K562 (cell line): ENCODE measurements around the gene TMEM191C. TPM values are rescaled to one million over a fixed set of nuclear protein-coding genes. Genes with fewer than 3 reads are reported as not detected.

ENCODE experiments used
- ATAC-seq: fragments of 200-7000 bp; cut with Tn5 transposase; 3 replicates; pipeline ENCODE4 v1.9.1; 2020; ENCODE audit warnings: moderate library complexity
- BruUV-seq: library from RNA; stranded (reverse); fragments of 400-500 nt; replicated peaks from 2 replicates; lab custom pipeline; 2021; lab: Mats Ljungman, UMichigan
- CTCF ChIA-PET: fragments of 300-600 bp; formaldehyde crosslinking; extraction: SDS; loops from one replicate; lab custom pipeline; 2021; ENCODE audit warnings: low intra/inter-chr PET ratio; lab: Yijun Ruan, JAX
- POLR2A ChIA-PET: fragments of 300-600, 350-650 bp; sonication (Branson Sonifier 250); formaldehyde crosslinking; extraction: SDS; loops from one replicate; lab custom pipeline; 2021; ENCODE audit warnings: antibody characterized with exemption, inconsistent platforms; lab: Yijun Ruan, JAX
- DNase-seq, 4 experiments: peaks; one replicate each; pipeline versions ENCODE4 v3.0.0 to v3.0.0-alpha.2; 2011 to 2018; ENCODE audit warnings: low spot score in 3 of 4, mixed read lengths in 3 of 4; ENCODE audit errors: extremely low read depth in 1 of 4
- FAIRE-seq: peaks from 2 replicates; lab custom pipeline; 2011; peaks lifted over from hg19 to GRCh38; lab: Jason Lieb, UNC
- H2AFZ ChIP-seq: 2 replicates; pipeline ENCODE4 v1.6.0; 2011; ENCODE audit warnings: low read depth, low read length, control low read depth, inconsistent platforms
- H3K27ac ChIP-seq: fragments of 200-600 bp; 3 replicates; pipeline ENCODE4 v1.8.0; 2011; ENCODE audit warnings: low read depth, mild to moderate bottlenecking, control low read depth, inconsistent platforms, low read length, moderate library complexity, mixed read lengths; ENCODE audit errors: extremely low read depth
- H3K27me3 ChIP-seq, 2 experiments: fragments of 300-600 bp in 1 of 2; 2 replicates in 1 of 2; 3 replicates in 1 of 2; pipeline versions ENCODE4 v1.6.0 to v1.8.0; 2011; ENCODE audit warnings: inconsistent platforms in 2 of 2, low read length in 2 of 2, mild to moderate bottlenecking in 1 of 2, mixed read lengths in 1 of 2, moderate library complexity in 1 of 2; ENCODE audit not compliant: control insufficient read depth in 2 of 2, insufficient read depth in 2 of 2
- H3K36me3 ChIP-seq: fragments of 300-600 bp; 3 replicates; pipeline ENCODE4 v1.8.0; 2011; ENCODE audit warnings: mild to moderate bottlenecking, low read length, inconsistent platforms; ENCODE audit not compliant: control insufficient read depth, insufficient read depth
- H3K4me1 ChIP-seq, 2 experiments: fragments of 200-600 bp in 1 of 2; replicated peaks in 1 of 2; 2 replicates in 1 of 2; 3 replicates in 1 of 2; pipeline versions ENCODE4 v1.5.1 to v1.8.0; 2011; ENCODE audit warnings: inconsistent platforms in 2 of 2, low read length in 2 of 2, mild to moderate bottlenecking in 1 of 2, mixed read lengths in 1 of 2, moderate library complexity in 1 of 2; ENCODE audit not compliant: control insufficient read depth in 2 of 2, insufficient read depth in 2 of 2
- H3K4me2 ChIP-seq: 2 replicates; pipeline ENCODE4 v1.6.1; 2011; ENCODE audit warnings: low read length, control low read depth, inconsistent platforms, mixed read lengths; ENCODE audit not compliant: insufficient read depth
- H3K4me3 ChIP-seq: fragments of 200-600 bp; sonication (generic), shearing (Covaris generic); 2 replicates; pipeline ENCODE4 v1.5.1; 2016; ENCODE audit warnings: control low read depth, inconsistent platforms
- H3K79me2 ChIP-seq: fragments of 200-600 bp; 3 replicates; pipeline ENCODE4 v1.8.0; 2011; ENCODE audit warnings: low read length, inconsistent platforms; ENCODE audit not compliant: control insufficient read depth, insufficient read depth
- H3K9ac ChIP-seq, 2 experiments: 2 replicates each; pipeline versions ENCODE4 v1.6.0 to v1.6.1; 2011; ENCODE audit warnings: low read depth in 2 of 2, low read length in 2 of 2, control low read depth in 1 of 2, inconsistent platforms in 1 of 2, mild to moderate bottlenecking in 1 of 2, mixed read lengths in 1 of 2; ENCODE audit not compliant: insufficient read depth in 1 of 2
- H3K9me1 ChIP-seq: one replicate; pipeline ENCODE4 v1.6.0; 2011; ENCODE audit warnings: inconsistent platforms, mild to moderate bottlenecking, low read length, moderate library complexity; ENCODE audit not compliant: control insufficient read depth, insufficient read depth
- H3K9me3 ChIP-seq: replicated peaks from 2 replicates; pipeline ENCODE4 v1.5.1; 2011; ENCODE audit warnings: low read depth, low read length, inconsistent platforms; ENCODE audit not compliant: control insufficient read depth, insufficient read depth
- H4K20me1 ChIP-seq: replicated peaks from 2 replicates; pipeline ENCODE4 v1.6.1; 2011; ENCODE audit warnings: low read length, inconsistent platforms, mixed read lengths; ENCODE audit not compliant: control insufficient read depth, insufficient read depth
- ELF2 ChIP-seq: fragments of 250-450 bp; sonication (Bioruptor Pico); IDR thresholded peaks from 2 replicates; pipeline ENCODE4 v1.5.0; 2021; ENCODE audit warnings: mild to moderate bottlenecking
- HEY1 ChIP-seq: fragments of 250-450 bp; sonication (Bioruptor Pico); IDR thresholded peaks from 2 replicates; pipeline ENCODE4 v1.5.0; 2020; ENCODE audit warnings: mild to moderate bottlenecking, moderate library complexity, borderline replicate concordance
- JUN ChIP-seq, 2 experiments: sonication (generic) in 1 of 2; formaldehyde crosslinking in 1 of 2; IDR thresholded peaks; 2 replicates each; pipeline versions ENCODE4 v1.6.1 to v1.8.0; 2012 to 2022; ENCODE audit warnings: borderline replicate concordance in 2 of 2, mild to moderate bottlenecking in 2 of 2, improper control_type of control experiment in 1 of 2, low read depth in 1 of 2, low read length in 1 of 2, missing genetic modification reagents in 1 of 2
- NFYB ChIP-seq: IDR thresholded peaks from 2 replicates; pipeline ENCODE4 v1.6.1; 2011; ENCODE audit warnings: mild to moderate bottlenecking, moderate library complexity; ENCODE audit not compliant: insufficient read length; ENCODE audit errors: extremely low read depth
- TAF15 ChIP-seq: fragments of 200-400 bp; formaldehyde crosslinking; IDR thresholded peaks from 2 replicates; pipeline ENCODE4 v1.6.1; 2017; ENCODE audit warnings: mild to moderate bottlenecking, low read depth, low read length, moderate library complexity
- ZNF445 ChIP-seq: fragments of 250-450 bp; sonication (Bioruptor Pico); IDR thresholded peaks from 2 replicates; pipeline ENCODE4 v1.4.0; 2020; ENCODE audit warnings: low read depth, mild to moderate bottlenecking, moderate library complexity
- WGBS: fragments of 100-300 bp; shearing (Covaris generic); methylation state at CpG from one replicate; pipeline ENCODE4 v1.1.6; 2016; ENCODE audit warnings: low coverage, mixed read lengths; ENCODE audit not compliant: insufficient coverage; ENCODE audit errors: missing lambda C conversion rate; 5-methylcytosine and 5-hydroxymethylcytosine counted together
- in situ Hi-C: fragments of 300-500 bp; cut with MboI; formaldehyde crosslinking; loops from 4 replicates; pipeline ENCODE4 v1.15.0; 2018; ENCODE audit warnings: inconsistent platforms, mixed read lengths
- intact Hi-C: fragments of 100-400 bp; cut with micrococcal nuclease; formaldehyde crosslinking; loops from 2 replicates; pipeline ENCODE4 v1.14.2; 2022
- polyA plus RNA-seq, 8 experiments: library from polyadenylated mRNA; depleted of rRNA in 4 of 8; stranded (reverse) in 5 of 8; unstranded in 3 of 8; fragments of >200 nt; fragmentation: Nextera tagmentation in 2 of 8; fragmentation: Illumina TruSeq in 1 of 8; extraction: Ambion mirVana in 2 of 8; extraction: Trizol in 1 of 8; gene quantifications; 2 replicates each; pipeline versions ENCODE4 v1.2.1 to v1.2.3, GENCODE V29; 2011 to 2014; ENCODE audit warnings: inconsistent platforms in 1 of 8, missing spikeins in 1 of 8
- total RNA-seq, 7 experiments: library from RNA; depleted of rRNA in 6 of 7; stranded (reverse); fragments of >200 nt in 6 of 7; fragmentation: Illumina TruSeq in 2 of 7; extraction: Trizol in 2 of 7; gene quantifications; 2 replicates each; pipeline versions ENCODE4 v1.2.1 to v1.2.3, GENCODE V29; 2011 to 2021; ENCODE audit warnings: low replicate concordance in 1 of 7
- TF ChIP-seq, protein P1 (sequence below): fragments of 450-650 bp; IDR thresholded peaks from 2 replicates; pipeline ENCODE4 v1.6.1; 2016
- TF ChIP-seq, protein P2 (sequence below): IDR thresholded peaks from 3 replicates; pipeline ENCODE4 v1.6.1; 2011; ENCODE audit warnings: borderline replicate concordance, mild to moderate bottlenecking; ENCODE audit not compliant: insufficient read length, insufficient read depth
- TF ChIP-seq, protein P3 (sequence below): fragments of 450-650 bp; formaldehyde crosslinking; IDR thresholded peaks from 2 replicates; pipeline ENCODE4 v1.4.0; 2020; ENCODE audit warnings: mild to moderate bottlenecking, moderate library complexity
- TF ChIP-seq, protein P4 (sequence below), 3 experiments: fragments of 200-800 bp in 1 of 3; fragments of 250-450 bp in 1 of 3; fragments of 450-650 bp in 1 of 3; sonication (Bioruptor Pico) in 1 of 3; sonication (Bioruptor generic) in 1 of 3; formaldehyde crosslinking in 1 of 3; IDR thresholded peaks; 2 replicates each; pipeline versions ENCODE4 v1.6.1 to v1.8.0; 2016 to 2022; ENCODE audit warnings: mild to moderate bottlenecking in 2 of 3, missing genetic modification characterization in 2 of 3, missing compliant biosample characterization in 1 of 3, moderate library complexity in 1 of 3
- TF ChIP-seq, protein P5 (sequence below): fragments of 450-650 bp; formaldehyde crosslinking; IDR thresholded peaks from 2 replicates; pipeline ENCODE4 v1.4.0; 2020; ENCODE audit warnings: mild to moderate bottlenecking

TMEM191C gene
- total and polyA plus RNA-seq, 9 of the 15 experiments (the other 6 are each of a cell fraction or from before 2014, with no cell fraction given), result 0.15 to 7.1 (median 1.1) TPM

DNA sequence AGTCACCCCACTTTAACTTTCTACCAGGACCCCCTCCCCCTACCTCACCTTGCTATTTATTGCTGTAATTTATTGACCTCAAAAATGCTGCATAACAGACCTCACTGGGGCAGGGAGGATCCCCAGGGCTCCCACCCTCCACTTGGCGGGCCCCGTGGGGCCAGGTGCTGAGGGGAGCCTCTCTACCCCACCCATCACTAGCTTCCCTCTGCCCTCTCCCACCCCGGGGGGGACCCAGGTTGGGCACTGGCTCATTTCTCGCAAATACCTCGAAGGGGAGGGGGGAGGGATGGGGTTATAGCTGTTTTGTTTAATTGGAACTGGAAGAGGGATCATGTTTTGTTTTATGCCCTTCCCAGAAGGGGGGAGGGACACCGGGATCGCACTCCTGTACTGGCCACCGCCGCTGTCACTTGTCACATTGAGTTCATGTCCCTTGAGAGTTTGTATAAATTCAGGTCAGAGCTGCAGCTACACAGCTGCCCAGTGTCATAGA lies 16.3 kb upstream of the TMEM191C start:
- Histone ChIP-seq H3K9me1 (peaks cover 23% of the 10 kb centered on the region), H3K4me2 (no peak overlapping the region), H3K4me3 (no peak overlapping the region), H3K27me3 (no peaks in the 10 kb centered on the region), H2AFZ (no peak overlapping the region), H3K36me3 (peaks cover 45% of the 10 kb centered on the region), H4K20me1 (peaks cover 54% of the 10 kb centered on the region; the same call in 1 of the 2 replicates), H3K9ac (peak overlapping the region in 1 of 2 experiments; percentile 73; a peak in 2 of 4 replicates), H3K27ac (no peak overlapping the region), H3K9me3 (no peaks in the 10 kb centered on the region), H3K79me2 (peaks cover 22% of the 10 kb centered on the region; the same call in 2 of the 3 replicates), H3K4me1 (peaks cover 0 to 59% of the 10 kb centered on the region in 2 experiments; a peak in 3 of 5 replicates)
- no TSS peak for BruUV-seq
- DNase-seq (no peak), FAIRE-seq (peak; percentile 6), ATAC-seq (no peak)
- ChIA-PET CTCF (no interaction called here), POLR2A (interaction anchor here (0.5 kb wide), 1 partner anchor 1747 kb away, joined by 3 read pairs; no protein-coding TSS in a partner anchor)
- in situ Hi-C loops (loop anchor here (5.0 to 10.0 kb wide), 4 partner anchors 39 to 176 kb away; no protein-coding TSS in a partner anchor), intact Hi-C loops (no loop called here)
- WGBS, result 79% methylated on average over 9 of the region's 9 CpGs
- TF ChIP-seq TAF15, result 0 out of 2 replicates have a peak, but pooled peaks have one; percentile 81
- TF ChIP-seq, protein P1, sequence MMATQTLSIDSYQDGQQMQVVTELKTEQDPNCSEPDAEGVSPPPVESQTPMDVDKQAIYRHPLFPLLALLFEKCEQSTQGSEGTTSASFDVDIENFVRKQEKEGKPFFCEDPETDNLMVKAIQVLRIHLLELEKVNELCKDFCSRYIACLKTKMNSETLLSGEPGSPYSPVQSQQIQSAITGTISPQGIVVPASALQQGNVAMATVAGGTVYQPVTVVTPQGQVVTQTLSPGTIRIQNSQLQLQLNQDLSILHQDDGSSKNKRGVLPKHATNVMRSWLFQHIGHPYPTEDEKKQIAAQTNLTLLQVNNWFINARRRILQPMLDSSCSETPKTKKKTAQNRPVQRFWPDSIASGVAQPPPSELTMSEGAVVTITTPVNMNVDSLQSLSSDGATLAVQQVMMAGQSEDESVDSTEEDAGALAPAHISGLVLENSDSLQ, result 0 out of 2 replicates have a peak, but pooled peaks have one; percentile 37
- TF ChIP-seq, protein P2, sequence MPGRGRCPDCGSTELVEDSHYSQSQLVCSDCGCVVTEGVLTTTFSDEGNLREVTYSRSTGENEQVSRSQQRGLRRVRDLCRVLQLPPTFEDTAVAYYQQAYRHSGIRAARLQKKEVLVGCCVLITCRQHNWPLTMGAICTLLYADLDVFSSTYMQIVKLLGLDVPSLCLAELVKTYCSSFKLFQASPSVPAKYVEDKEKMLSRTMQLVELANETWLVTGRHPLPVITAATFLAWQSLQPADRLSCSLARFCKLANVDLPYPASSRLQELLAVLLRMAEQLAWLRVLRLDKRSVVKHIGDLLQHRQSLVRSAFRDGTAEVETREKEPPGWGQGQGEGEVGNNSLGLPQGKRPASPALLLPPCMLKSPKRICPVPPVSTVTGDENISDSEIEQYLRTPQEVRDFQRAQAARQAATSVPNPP, result no peak
- no peak for TF ChIP-seq JUN (IDR thresholded peaks at IDR 0.05; ENCODE audit: borderline replicate concordance, low read depth, low read length)
- no peak for TF ChIP-seq JUN (CRISPR knock-in tag; IDR thresholded peaks at IDR 0.05; ENCODE audit: borderline replicate concordance)
- TF ChIP-seq HEY1 (CRISPR knock-in tag), result no peak
- TF ChIP-seq ZNF445 (CRISPR knock-in tag), result no peak
- TF ChIP-seq NFYB, result no peak
- TF ChIP-seq, protein P3, sequence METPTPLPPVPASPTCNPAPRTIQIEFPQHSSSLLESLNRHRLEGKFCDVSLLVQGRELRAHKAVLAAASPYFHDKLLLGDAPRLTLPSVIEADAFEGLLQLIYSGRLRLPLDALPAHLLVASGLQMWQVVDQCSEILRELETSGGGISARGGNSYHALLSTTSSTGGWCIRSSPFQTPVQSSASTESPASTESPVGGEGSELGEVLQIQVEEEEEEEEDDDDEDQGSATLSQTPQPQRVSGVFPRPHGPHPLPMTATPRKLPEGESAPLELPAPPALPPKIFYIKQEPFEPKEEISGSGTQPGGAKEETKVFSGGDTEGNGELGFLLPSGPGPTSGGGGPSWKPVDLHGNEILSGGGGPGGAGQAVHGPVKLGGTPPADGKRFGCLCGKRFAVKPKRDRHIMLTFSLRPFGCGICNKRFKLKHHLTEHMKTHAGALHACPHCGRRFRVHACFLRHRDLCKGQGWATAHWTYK (CRISPR knock-in tag), result no peak
- no peak for TF ChIP-seq ELF2 (CRISPR knock-in tag)
- TF ChIP-seq, protein P4, sequence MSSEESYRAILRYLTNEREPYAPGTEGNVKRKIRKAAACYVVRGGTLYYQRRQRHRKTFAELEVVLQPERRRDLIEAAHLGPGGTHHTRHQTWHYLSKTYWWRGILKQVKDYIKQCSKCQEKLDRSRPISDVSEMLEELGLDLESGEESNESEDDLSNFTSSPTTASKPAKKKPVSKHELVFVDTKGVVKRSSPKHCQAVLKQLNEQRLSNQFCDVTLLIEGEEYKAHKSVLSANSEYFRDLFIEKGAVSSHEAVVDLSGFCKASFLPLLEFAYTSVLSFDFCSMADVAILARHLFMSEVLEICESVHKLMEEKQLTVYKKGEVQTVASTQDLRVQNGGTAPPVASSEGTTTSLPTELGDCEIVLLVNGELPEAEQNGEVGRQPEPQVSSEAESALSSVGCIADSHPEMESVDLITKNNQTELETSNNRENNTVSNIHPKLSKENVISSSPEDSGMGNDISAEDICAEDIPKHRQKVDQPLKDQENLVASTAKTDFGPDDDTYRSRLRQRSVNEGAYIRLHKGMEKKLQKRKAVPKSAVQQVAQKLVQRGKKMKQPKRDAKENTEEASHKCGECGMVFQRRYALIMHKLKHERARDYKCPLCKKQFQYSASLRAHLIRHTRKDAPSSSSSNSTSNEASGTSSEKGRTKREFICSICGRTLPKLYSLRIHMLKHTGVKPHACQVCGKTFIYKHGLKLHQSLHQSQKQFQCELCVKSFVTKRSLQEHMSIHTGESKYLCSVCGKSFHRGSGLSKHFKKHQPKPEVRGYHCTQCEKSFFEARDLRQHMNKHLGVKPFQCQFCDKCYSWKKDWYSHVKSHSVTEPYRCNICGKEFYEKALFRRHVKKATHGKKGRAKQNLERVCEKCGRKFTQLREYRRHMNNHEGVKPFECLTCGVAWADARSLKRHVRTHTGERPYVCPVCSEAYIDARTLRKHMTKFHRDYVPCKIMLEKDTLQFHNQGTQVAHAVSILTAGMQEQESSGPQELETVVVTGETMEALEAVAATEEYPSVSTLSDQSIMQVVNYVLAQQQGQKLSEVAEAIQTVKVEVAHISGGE (CRISPR knock-in tag; IDR thresholded peaks at IDR 0.05), result no peak
- TF ChIP-seq, protein P5, sequence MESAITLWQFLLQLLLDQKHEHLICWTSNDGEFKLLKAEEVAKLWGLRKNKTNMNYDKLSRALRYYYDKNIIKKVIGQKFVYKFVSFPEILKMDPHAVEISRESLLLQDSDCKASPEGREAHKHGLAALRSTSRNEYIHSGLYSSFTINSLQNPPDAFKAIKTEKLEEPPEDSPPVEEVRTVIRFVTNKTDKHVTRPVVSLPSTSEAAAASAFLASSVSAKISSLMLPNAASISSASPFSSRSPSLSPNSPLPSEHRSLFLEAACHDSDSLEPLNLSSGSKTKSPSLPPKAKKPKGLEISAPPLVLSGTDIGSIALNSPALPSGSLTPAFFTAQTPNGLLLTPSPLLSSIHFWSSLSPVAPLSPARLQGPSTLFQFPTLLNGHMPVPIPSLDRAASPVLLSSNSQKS (CRISPR knock-in tag), result no peak
